ENCODE results near the gene BTBD17.

The BTBD17 gene

GRCh38 chr17:74358697-74359096 is 3.0 kb downstream of the BTBD17 start:
- DNase-seq (ENCODE audit: low spot score): no peak

GRCh38 chr17:74357466-74357809 is 4.2 kb downstream of the BTBD17 start:
- DNase-seq (ENCODE audit: low spot score): no peak

- no peak for DNase-seq (ENCODE audit: low spot score)
Measured at GRCh38 chr17:74356646-74357465, 4.8 kb downstream of the BTBD17 start.

GRCh38 chr17:74355065-74355464 is 6.6 kb downstream of the BTBD17 start:
- no peak for DNase-seq (ENCODE audit: low spot score)

GRCh38 chr17:74354561-74354960 is 7.1 kb downstream of the BTBD17 start:
- DNase-seq (ENCODE audit: low spot score): no peak

- peak; percentile 95 for DNase-seq (ENCODE audit: low spot score)
Measured at GRCh38 chr17:74354123-74354522, 7.5 kb downstream of the BTBD17 start.

- DNase-seq (ENCODE audit: low spot score): no peak
Measured at GRCh38 chr17:74353446-74354060, 8.1 kb downstream of the BTBD17 start.

- DNase-seq (ENCODE audit: low spot score): peak; percentile 81
Measured at GRCh38 chr17:74351552-74352210, 10.0 kb downstream of the BTBD17 start.

GRCh38 chr17:74350486-74350885 is 11.2 kb downstream of the BTBD17 start:
- no peak for DNase-seq (ENCODE audit: low spot score)

- DNase-seq (ENCODE audit: low spot score): no peak
Measured at GRCh38 chr17:74349120-74349519, 12.5 kb downstream of the BTBD17 start.

- no peak for DNase-seq (ENCODE audit: low spot score)
Measured at GRCh38 chr17:74347646-74348045, 14.0 kb downstream of the BTBD17 start.

- no peak for DNase-seq (ENCODE audit: low spot score)
Measured at GRCh38 chr17:74345433-74346241, 16.0 kb downstream of the BTBD17 start.

GRCh38 chr17:74344658-74345057 is 17.0 kb downstream of the BTBD17 start:
- no peak for DNase-seq (ENCODE audit: low spot score)

- no peak for DNase-seq (ENCODE audit: low spot score)
Measured at GRCh38 chr17:74343526-74344284, 18.0 kb downstream of the BTBD17 start.

GRCh38 chr17:74343121-74343520 is 18.5 kb downstream of the BTBD17 start:
- DNase-seq (ENCODE audit: low spot score): no peak

- no peak for DNase-seq (ENCODE audit: low spot score)
Measured at GRCh38 chr17:74342224-74342623, 19.4 kb downstream of the BTBD17 start.

GRCh38 chr17:74340470-74341023 is 21.1 kb downstream of the BTBD17 start:
- no peak for DNase-seq (ENCODE audit: low spot score)

GRCh38 chr17:74339537-74340195 is 22.0 kb downstream of the BTBD17 start:
- DNase-seq (ENCODE audit: low spot score): no peak

GRCh38 chr17:74337834-74338500 is 23.7 kb downstream of the BTBD17 start:
- DNase-seq (ENCODE audit: low spot score): no peak

GRCh38 chr17:74336307-74336706 is 25.4 kb downstream of the BTBD17 start:
- no peak for DNase-seq (ENCODE audit: low spot score)

Measured in ecto neural progenitor cell (in vitro differentiated cells).